ENCODE measurements around the gene NOXA1. TPM values are rescaled to one million over a fixed set of nuclear protein-coding genes. Genes with fewer than 3 reads are reported as not detected.
A peak's percentile ranks its signal among the peaks of the same experiment; 100 is the strongest.
"Not testable (repeated sequence)": the region's sequence is repeated elsewhere in the genome, so short reads cannot be mapped to it uniquely, and the experiment has no call there.

Gene NOXA1
- total and polyA plus RNA-seq, 8 donors, result 6.6 to 45.5 (median 12.6) TPM

DNA sequence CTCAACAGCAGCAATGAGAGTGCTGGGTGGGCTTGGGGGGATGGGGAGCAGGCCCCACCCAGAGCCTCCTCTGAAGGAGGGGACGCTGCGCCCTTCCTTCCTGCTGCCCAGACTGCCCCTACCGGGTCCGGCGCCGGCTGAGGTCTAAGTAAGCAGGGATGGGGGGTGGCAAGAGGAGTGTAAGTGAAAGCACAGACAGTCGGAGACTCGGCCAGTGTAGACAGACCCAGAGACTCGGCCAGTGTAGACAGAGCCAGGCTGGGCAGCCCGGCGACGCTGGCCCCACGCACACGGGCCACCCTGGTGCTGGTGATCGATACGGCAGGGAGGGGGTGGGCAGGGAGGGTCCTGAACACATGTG, 25.4 kb downstream of the NOXA1 start:
- FAIRE-seq (no peak), ATAC-seq (no peak), DNase-seq (peak in 3 of 6 donors; percentile 5 to 68 (median 50))
- H3K36me3 ChIP-seq, result peaks cover 0 to 13% (median 0%) of the 10 kb centered on the region in 3 donors
- H3K4me3 ChIP-seq, result no peak overlapping the region
- H3K27me3 ChIP-seq, result no peaks in the 10 kb centered on the region
- intact Hi-C loops (cut with DNase I), result no loop called here
- no peak overlapping the region for H3K27ac ChIP-seq
- TF ChIP-seq, protein P1, sequence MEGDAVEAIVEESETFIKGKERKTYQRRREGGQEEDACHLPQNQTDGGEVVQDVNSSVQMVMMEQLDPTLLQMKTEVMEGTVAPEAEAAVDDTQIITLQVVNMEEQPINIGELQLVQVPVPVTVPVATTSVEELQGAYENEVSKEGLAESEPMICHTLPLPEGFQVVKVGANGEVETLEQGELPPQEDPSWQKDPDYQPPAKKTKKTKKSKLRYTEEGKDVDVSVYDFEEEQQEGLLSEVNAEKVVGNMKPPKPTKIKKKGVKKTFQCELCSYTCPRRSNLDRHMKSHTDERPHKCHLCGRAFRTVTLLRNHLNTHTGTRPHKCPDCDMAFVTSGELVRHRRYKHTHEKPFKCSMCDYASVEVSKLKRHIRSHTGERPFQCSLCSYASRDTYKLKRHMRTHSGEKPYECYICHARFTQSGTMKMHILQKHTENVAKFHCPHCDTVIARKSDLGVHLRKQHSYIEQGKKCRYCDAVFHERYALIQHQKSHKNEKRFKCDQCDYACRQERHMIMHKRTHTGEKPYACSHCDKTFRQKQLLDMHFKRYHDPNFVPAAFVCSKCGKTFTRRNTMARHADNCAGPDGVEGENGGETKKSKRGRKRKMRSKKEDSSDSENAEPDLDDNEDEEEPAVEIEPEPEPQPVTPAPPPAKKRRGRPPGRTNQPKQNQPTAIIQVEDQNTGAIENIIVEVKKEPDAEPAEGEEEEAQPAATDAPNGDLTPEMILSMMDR (IDR thresholded peaks at IDR 0.05), result no peak
- H3K4me1 ChIP-seq, result peaks cover 0 to 6% (median 4%) of the 10 kb centered on the region in 3 donors
- WGBS, 2 donors, result 91 to 92% methylated on average over 16 of the region's 16 CpGs
- H3K9me3 ChIP-seq, result no peaks in the 10 kb centered on the region

DNA sequence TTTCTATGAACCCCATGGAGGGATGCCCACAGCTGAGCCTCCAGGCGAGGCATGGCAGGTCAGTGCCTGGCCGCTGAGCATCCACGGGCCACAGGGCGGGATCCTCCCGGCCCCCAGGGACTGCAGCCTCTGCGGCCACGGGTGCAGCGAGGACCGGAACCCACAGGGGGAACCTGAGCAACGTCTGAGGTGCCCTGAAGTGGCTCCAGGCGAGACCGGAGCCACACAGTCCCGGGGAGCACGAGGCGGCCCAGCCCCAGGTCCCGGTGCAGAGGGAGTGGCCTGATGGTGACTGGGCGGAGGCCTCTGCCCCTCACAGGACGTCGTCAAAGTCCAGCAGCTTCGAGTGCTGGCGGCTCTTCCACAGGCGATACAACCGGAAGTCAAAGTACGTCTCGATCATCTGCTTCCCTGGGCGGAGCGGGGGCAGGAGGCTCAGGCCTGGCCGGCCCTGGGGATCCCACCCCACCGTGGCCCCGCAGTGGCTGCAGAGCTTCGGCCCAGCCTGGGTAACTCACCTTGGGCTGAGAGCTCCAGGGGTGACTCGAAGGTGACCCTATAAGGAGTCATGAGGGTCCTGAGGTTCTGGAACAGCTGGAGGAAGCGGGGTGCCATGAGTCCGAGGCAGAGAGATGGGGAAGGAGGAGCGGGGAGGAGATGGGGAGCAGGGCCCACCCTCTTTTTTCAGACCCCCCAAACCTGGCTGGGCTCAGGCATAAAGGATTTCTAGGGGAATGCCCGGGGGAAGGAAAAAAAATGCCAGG, 26.1 kb downstream of the NOXA1 start:
- DNase-seq (peak in 5 of 6 donors; percentile 3 to 67 (median 34)), FAIRE-seq (no peak), ATAC-seq (no peak)
- peaks cover 0 to 13% (median 0%) of the 10 kb centered on the region in 3 donors for H3K36me3 ChIP-seq
- no peak overlapping the region for H3K4me3 ChIP-seq
- TF ChIP-seq, protein P1 (IDR thresholded peaks at IDR 0.05), result no peak
- no peak overlapping the region for H3K27ac ChIP-seq
- intact Hi-C loops (cut with DNase I), result no loop called here
- WGBS, 2 donors, result 90 to 91% methylated on average over 36 of the region's 36 CpGs
- H3K9me3 ChIP-seq, result no peaks in the 10 kb centered on the region
- peaks cover 0 to 6% (median 4%) of the 10 kb centered on the region in 3 donors for H3K4me1 ChIP-seq
- no peaks in the 10 kb centered on the region for H3K27me3 ChIP-seq

DNA sequence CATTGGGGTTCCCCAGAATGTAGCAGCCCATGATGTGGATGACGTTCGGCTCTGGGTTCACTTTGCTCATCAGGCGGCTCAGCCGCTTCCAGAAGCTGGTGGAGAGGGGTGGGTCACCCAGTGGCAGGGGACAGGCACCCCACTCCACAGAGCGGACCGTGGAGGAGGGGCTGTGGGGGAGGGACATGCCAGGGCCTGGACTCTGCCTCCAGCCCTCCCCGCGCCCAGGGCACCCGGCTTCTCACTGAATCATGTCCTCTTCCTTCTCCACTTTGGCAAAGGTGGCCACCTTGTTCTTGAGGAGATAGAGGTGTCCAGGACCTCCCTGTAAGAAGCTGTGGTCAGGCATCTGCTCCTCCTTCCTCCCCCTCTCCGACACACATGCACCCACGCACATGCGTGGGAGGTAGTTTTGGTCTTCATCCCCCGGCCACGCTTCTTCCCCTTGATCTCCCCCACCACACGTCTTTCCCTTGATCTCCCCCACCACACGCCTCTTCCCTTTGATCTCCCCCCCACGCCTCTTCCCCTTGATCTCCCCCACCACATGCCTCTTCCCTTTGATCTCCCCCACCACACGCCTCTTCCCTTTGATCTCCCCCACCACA, 26.8 kb downstream of the NOXA1 start:
- no peak overlapping the region for H3K27ac ChIP-seq
- 93 to 94% methylated on average over 17 to 18 of the region's 18 CpGs for WGBS, 2 donors
- TF ChIP-seq, protein P1 (IDR thresholded peaks at IDR 0.05), result no peak
- ATAC-seq (no peak), FAIRE-seq (no peak), DNase-seq (peak in 5 of 6 donors; percentile 3 to 69 (median 28))
- H3K4me1 ChIP-seq, result peaks cover 0 to 9% (median 4%) of the 10 kb centered on the region in 3 donors
- H3K27me3 ChIP-seq, result no peaks in the 10 kb centered on the region
- H3K4me3 ChIP-seq, result no peak overlapping the region
- H3K36me3 ChIP-seq, result peaks cover 0 to 13% (median 0%) of the 10 kb centered on the region in 3 donors
- intact Hi-C loops (cut with DNase I), result no loop called here
- H3K9me3 ChIP-seq, result no peaks in the 10 kb centered on the region

DNA sequence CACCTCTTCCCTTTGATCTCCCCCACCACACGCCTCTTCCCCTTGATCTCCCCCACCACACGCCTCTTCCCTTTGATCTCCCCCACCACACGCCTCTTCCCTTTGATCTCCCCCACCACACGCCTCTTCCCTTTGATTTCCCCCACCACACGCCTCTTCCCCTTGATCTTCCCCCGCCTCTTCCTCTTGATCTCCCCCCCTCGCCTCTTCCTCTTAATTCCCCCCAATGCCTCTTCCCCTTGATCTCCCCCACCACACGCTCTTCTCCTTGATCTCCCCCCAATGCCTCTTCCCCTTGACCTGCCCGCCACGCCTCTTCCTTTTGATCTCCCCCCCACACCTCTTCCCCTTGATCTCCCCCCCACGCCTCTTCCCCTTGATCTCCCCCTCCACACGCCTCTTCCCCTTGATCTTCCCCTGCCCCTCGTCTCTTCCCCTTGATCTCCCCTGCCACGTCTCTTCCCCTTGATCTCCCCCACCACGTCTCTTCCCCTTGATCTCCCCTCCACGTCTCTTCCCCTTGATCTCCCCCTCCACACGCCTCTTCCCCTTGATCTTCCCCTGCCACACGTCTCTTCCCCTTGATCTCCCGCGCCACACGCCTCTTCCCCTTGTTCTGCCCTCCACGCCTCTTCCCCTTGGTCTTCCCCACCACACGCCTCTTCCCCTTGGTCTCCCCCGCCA, 27.5 kb downstream of the NOXA1 start:
- H3K27ac ChIP-seq; ATAC-seq; H3K4me3 ChIP-seq; intact Hi-C loops (cut with DNase I); H3K4me1 ChIP-seq; H3K27me3 ChIP-seq; H3K9me3 ChIP-seq; FAIRE-seq: not testable (repeated sequence)
- peaks cover 0 to 13% (median 0%) of the 10 kb centered on the region in 3 donors for H3K36me3 ChIP-seq
- DNase-seq, result peak in 2 of 6 donors; percentile 3 to 11
- 87 to 96% methylated on average over 21 of the region's 24 CpGs for WGBS, 2 donors

DNA sequence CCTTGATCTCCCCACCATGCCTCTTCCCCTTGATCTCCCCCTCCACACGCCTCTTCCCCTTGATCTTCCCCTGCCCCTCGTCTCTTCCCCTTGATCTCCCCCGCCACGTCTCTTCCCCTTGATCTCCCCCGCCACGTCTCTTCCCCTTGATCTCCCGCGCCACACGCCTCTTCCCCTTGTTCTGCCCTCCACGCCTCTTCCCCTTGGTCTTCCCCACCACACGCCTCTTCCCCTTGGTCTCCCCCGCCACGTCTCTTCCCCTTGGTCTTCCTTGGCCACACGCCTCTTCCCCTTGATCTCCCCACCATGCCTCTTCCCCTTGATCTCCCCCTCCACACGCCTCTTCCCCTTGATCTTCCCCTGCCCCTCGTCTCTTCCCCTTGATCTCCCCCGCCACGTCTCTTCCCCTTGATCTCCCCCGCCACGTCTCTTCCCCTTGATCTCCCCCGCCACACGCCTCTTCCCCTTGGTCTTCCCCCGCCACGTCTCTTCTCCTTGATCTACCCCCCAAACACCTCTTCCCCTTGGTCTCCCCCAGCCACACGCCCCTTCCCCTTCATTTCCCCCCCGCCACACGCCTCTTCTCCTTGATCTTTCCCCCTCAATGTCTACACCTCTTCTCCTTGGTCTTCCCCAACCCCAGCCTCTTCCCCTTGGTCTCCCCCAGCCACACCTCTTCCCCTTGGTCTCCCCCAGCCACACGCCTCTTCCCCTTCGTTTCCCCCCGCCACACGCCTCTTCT, 28.2 kb downstream of the NOXA1 start:
- peaks cover 0 to 13% (median 0%) of the 10 kb centered on the region in 3 donors for H3K36me3 ChIP-seq
- H3K4me1 ChIP-seq; H3K9me3 ChIP-seq; H3K27ac ChIP-seq; ATAC-seq; FAIRE-seq; H3K4me3 ChIP-seq; intact Hi-C loops (cut with DNase I); H3K27me3 ChIP-seq: not testable (repeated sequence)
- DNase-seq, result peak in 1 of 6 donors; percentile 3
- 91 to 95% methylated on average over 9 to 12 of the region's 31 CpGs for WGBS, 2 donors

All from pancreas (tissue), 10 donors.